Activated CD8-positive, alpha-beta T cell treated with anti-CD3 and anti-CD28 coated beads for 36 hours (primary cell): ENCODE results near the gene ZNF385B. TPM values are rescaled to one million over a fixed set of nuclear protein-coding genes. Genes with fewer than 3 reads are reported as not detected.

Source experiments
- ATAC-seq: fragments of 200-7000 bp; cut with Tn5 transposase; one replicate; pipeline ENCODE4 v1.10.0; 2021; ENCODE audit warnings: mild to moderate bottlenecking, moderate library complexity
- CTCF ChIA-PET: fragments of 350-600 bp; sonication (Branson Sonifier 250); formaldehyde crosslinking; loops from one replicate; lab custom pipeline; 2021; ENCODE audit warnings: antibody characterized with exemption; lab: Charles Lee
- POLR2A ChIA-PET: fragments of 350-600 bp; sonication (Branson Sonifier 250); formaldehyde crosslinking; loops from one replicate; lab custom pipeline; 2021; ENCODE audit warnings: antibody characterized with exemption; lab: Charles Lee
- DNase-seq: peaks from one replicate; pipeline ENCODE4 v3.0.0-alpha.2; 2020
- H3K27ac Mint-ChIP-seq: one replicate; pipeline ENCODE4 v1.8.0; 2021; ENCODE audit warnings: mild to moderate bottlenecking, mixed read lengths
- H3K27me3 Mint-ChIP-seq: one replicate; pipeline ENCODE4 v1.8.0; 2021; ENCODE audit warnings: mixed read lengths
- H3K36me3 Mint-ChIP-seq: one replicate; pipeline ENCODE4 v1.8.0; 2021; ENCODE audit warnings: low read depth, mixed read lengths
- H3K4me1 Mint-ChIP-seq: one replicate; pipeline ENCODE4 v1.8.0; 2021; ENCODE audit warnings: low read depth, mixed read lengths
- H3K4me3 Mint-ChIP-seq: one replicate; pipeline ENCODE4 v1.8.0; 2021; ENCODE audit warnings: mild to moderate bottlenecking, moderate library complexity, mixed read lengths
- H3K9me3 Mint-ChIP-seq: one replicate; pipeline ENCODE4 v1.8.0; 2021; ENCODE audit warnings: mixed read lengths
- intact Hi-C: fragments of 100-400 bp; cut with micrococcal nuclease; formaldehyde crosslinking; loops from one replicate; pipeline ENCODE4 v1.10.0; 2022
- total RNA-seq, 2 experiments: library from RNA; stranded (reverse); gene quantifications; one replicate each; pipeline ENCODE4 v1.2.3, GENCODE V29; 2021
- TF ChIP-seq, protein P1 (sequence below): fragments of 200-600 bp; IDR thresholded peaks from one replicate; pipeline ENCODE4 v1.8.0; 2022; ENCODE audit warnings: antibody characterized with exemption, mild to moderate bottlenecking

The ZNF385B gene
- total RNA-seq, 2 experiments from 2014 or later: not detected

DNA sequence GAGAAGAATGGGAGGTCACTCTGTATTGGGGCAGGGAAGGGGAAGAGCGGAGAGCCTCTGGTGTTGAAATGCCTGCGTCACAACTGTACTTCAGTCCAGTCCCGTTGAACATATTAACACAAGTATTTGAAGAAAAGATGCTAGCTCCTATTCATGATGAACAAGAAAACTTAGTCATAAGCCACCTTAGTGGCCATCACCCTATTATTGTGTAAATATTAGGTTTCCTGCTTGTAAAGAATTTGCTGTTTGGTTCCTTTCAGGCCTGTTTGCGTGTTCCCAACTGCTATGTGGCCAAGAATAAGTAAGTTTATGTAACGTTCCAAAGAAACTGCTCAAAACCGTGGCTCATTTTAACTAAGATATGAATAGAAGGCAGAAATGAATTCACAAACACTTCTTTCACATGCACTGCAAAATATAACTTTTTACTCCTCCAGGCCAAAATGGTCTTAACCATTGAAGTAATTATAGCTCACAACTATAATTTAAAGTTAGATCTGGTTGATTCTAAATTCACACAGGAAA is 204.3 kb downstream of the ZNF385B start:
- no peak overlapping the region for H3K4me3 Mint-ChIP-seq
- DNase-seq (no peak), ATAC-seq (no peak)
- no peaks in the 10 kb centered on the region for H3K9me3 Mint-ChIP-seq
- H3K4me1 Mint-ChIP-seq: no peaks in the 10 kb centered on the region
- ChIA-PET CTCF (no interaction called here), POLR2A (no interaction called here)
- TF ChIP-seq, protein P1, sequence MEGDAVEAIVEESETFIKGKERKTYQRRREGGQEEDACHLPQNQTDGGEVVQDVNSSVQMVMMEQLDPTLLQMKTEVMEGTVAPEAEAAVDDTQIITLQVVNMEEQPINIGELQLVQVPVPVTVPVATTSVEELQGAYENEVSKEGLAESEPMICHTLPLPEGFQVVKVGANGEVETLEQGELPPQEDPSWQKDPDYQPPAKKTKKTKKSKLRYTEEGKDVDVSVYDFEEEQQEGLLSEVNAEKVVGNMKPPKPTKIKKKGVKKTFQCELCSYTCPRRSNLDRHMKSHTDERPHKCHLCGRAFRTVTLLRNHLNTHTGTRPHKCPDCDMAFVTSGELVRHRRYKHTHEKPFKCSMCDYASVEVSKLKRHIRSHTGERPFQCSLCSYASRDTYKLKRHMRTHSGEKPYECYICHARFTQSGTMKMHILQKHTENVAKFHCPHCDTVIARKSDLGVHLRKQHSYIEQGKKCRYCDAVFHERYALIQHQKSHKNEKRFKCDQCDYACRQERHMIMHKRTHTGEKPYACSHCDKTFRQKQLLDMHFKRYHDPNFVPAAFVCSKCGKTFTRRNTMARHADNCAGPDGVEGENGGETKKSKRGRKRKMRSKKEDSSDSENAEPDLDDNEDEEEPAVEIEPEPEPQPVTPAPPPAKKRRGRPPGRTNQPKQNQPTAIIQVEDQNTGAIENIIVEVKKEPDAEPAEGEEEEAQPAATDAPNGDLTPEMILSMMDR: no peak
- H3K36me3 Mint-ChIP-seq: no peaks in the 10 kb centered on the region
- intact Hi-C loops: no loop called here
- H3K27me3 Mint-ChIP-seq: no peaks in the 10 kb centered on the region
- no peak overlapping the region for H3K27ac Mint-ChIP-seq

DNA sequence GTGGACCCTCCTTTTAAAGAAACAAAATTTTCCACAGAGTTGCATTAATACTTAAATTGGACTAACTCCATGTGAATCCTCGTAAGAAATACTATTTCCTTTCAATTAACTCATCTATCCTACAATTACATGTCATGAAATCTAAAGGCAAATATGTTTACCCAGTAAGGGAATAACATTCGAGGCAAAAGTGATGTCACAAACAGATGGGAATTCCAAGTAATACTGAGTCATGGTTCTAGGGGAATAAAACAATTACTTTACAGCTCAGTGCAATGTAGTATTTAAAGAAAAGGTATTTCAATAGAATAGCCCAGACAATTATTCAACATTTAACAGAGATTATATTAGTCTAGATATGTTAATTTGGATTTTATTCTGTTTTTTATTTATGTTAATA is 205.8 kb downstream of the ZNF385B start:
- ChIA-PET CTCF (no interaction called here), POLR2A (no interaction called here)
- Mint-ChIP-seq H3K4me1 (no peaks in the 10 kb centered on the region), H3K27me3 (no peaks in the 10 kb centered on the region), H3K36me3 (no peaks in the 10 kb centered on the region), H3K9me3 (no peaks in the 10 kb centered on the region), H3K4me3 (no peak overlapping the region), H3K27ac (no peak overlapping the region)
- no peak for DNase-seq
- TF ChIP-seq, protein P1: no peak
- intact Hi-C loops: no loop called here
- no peak for ATAC-seq

DNA sequence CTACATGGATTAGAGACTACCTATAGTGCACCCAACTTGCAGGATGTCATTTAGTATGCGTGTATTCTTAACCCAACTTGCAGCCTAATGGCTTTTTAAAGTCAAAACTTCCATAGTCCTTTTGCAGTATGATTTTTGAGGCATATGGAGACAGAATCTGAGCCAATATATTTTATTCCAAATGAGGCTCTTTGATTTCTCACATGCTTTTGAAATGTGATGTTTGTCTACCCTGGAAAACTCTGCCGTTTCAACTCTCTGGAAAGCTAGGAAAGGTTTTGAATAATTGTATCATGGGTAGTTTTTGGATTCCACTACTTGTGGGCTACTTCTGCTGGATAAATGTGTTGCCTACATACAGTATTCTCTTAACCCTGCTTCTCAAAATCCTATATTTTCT is 206.6 kb downstream of the ZNF385B start:
- POLR2A ChIA-PET: no interaction called here
- H3K36me3 Mint-ChIP-seq: no peaks in the 10 kb centered on the region
- ATAC-seq: no peak
- no peak overlapping the region for H3K27ac Mint-ChIP-seq
- no peaks in the 10 kb centered on the region for H3K27me3 Mint-ChIP-seq
- intact Hi-C loops: no loop called here
- no peaks in the 10 kb centered on the region for H3K4me1 Mint-ChIP-seq
- no peaks in the 10 kb centered on the region for H3K9me3 Mint-ChIP-seq
- no peak overlapping the region for H3K4me3 Mint-ChIP-seq
- CTCF ChIA-PET: no interaction called here
- no peak for DNase-seq
- TF ChIP-seq, protein P1: no peak

DNA sequence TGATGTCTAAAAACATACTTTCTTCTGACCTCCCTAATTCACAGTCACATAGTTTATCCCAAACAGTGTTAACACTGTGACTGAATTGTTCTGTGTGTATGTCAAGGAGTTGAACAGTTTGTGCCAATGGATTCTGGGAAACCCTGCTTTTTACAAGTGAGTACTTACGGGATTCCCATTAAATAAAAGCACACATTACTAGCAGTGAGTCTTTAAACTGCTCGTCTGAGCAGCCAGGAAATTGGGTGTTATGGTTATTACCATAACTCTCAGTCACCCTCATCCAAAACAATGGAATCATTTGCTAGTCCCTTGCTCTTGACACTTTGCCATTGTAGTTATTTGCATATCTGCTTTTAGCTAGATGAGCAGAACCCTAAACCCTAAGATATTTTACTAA is 209.1 kb downstream of the ZNF385B start:
- CTCF ChIA-PET: no interaction called here
- H3K27ac Mint-ChIP-seq: no peak overlapping the region
- POLR2A ChIA-PET: no interaction called here
- intact Hi-C loops: no loop called here
- H3K27me3 Mint-ChIP-seq: no peaks in the 10 kb centered on the region
- H3K4me3 Mint-ChIP-seq: no peak overlapping the region
- H3K36me3 Mint-ChIP-seq: no peaks in the 10 kb centered on the region
- no peaks in the 10 kb centered on the region for H3K4me1 Mint-ChIP-seq
- no peak for DNase-seq
- TF ChIP-seq, protein P1: no peak
- H3K9me3 Mint-ChIP-seq: no peaks in the 10 kb centered on the region
- ATAC-seq: no peak

DNA sequence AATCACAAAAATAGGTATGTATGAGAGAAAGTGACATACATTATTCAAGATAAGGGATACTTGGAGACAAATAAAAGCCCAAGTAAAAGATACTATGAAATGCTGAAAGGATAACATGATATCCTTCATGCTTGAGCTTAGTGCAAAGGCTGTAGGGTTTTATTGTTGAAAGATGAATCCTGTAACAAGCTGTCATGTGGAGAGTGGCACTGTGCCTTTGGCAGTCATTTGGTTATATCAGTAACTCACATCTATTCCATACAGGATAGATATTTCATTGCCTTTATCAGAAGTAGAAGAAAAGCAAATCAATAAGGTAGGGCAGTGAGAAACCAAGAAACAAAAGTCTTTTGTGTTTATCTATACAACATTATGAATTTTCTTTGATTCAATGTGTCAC is 211.0 kb downstream of the ZNF385B start:
- ATAC-seq (no peak), DNase-seq (no peak)
- no peaks in the 10 kb centered on the region for H3K36me3 Mint-ChIP-seq
- H3K27ac Mint-ChIP-seq: no peak overlapping the region
- POLR2A ChIA-PET: no interaction called here
- intact Hi-C loops: no loop called here
- no peak overlapping the region for H3K4me3 Mint-ChIP-seq
- no peaks in the 10 kb centered on the region for H3K27me3 Mint-ChIP-seq
- H3K9me3 Mint-ChIP-seq: no peaks in the 10 kb centered on the region
- CTCF ChIA-PET: no interaction called here
- H3K4me1 Mint-ChIP-seq: no peaks in the 10 kb centered on the region
- TF ChIP-seq, protein P1: no peak
